Astrocyte (in vitro differentiated cells and primary cell): ENCODE data around the gene MGMT.

Source experiments
- EZH2 ChIP-seq: IDR thresholded peaks from 2 replicates; pipeline ENCODE4 v1.6.1; 2012; ENCODE audit warnings: mild to moderate bottlenecking, low read length, inconsistent platforms; ENCODE audit not compliant: insufficient read depth
- TF ChIP-seq, protein P1 (sequence below): IDR thresholded peaks from 2 replicates; pipeline ENCODE4 v1.5.1; 2011; ENCODE audit warnings: low read depth, mild to moderate bottlenecking, inconsistent platforms, low read length, moderate library complexity; ENCODE audit not compliant: insufficient read depth

DNA sequence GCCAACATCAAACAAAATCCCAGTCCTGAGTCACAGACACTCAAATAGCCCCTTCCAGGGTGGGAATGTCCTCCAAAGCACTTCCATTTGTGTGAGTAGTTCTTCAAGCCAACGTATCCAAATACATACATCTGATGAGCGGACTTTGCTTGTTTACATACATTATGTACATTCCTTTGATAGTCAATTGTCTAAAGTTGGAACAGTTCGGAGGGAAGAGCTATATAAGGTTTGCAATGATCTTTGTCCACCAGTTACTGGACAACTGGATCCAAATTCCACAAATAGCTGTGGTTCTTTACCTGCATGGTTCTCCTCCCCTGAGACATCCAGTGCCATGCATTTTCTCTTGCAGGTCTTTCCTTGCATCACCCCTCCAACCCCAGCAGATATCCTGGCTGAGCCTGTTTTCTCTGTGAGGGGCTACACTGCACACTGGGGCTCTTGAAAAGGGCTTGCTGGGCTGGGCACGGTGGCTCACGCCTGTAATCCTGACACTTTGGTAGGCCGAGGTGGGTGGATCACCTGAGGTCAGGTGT lies 4.7 kb upstream of the MGMT start:
- TF ChIP-seq EZH2 = no peak
- TF ChIP-seq, protein P1, sequence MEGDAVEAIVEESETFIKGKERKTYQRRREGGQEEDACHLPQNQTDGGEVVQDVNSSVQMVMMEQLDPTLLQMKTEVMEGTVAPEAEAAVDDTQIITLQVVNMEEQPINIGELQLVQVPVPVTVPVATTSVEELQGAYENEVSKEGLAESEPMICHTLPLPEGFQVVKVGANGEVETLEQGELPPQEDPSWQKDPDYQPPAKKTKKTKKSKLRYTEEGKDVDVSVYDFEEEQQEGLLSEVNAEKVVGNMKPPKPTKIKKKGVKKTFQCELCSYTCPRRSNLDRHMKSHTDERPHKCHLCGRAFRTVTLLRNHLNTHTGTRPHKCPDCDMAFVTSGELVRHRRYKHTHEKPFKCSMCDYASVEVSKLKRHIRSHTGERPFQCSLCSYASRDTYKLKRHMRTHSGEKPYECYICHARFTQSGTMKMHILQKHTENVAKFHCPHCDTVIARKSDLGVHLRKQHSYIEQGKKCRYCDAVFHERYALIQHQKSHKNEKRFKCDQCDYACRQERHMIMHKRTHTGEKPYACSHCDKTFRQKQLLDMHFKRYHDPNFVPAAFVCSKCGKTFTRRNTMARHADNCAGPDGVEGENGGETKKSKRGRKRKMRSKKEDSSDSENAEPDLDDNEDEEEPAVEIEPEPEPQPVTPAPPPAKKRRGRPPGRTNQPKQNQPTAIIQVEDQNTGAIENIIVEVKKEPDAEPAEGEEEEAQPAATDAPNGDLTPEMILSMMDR = no peak
